Liver (tissue), 9 donors: Measurements from ENCODE around the gene OMP. TPM values are rescaled to one million over a fixed set of nuclear protein-coding genes. Genes with fewer than 3 reads are reported as not detected.

Experiments used
- DNase-seq: peaks from one replicate; pipeline ENCODE4 v3.0.0-alpha.2; 2017; ENCODE audit warnings: low spot score
- H3K27ac ChIP-seq, 2 donors: one replicate each; pipeline ENCODE4 v1.7.0; 2013; ENCODE audit warnings: inconsistent platforms in 2 of 2, low read length in 2 of 2, control low read depth in 1 of 2, low read depth in 1 of 2, mild to moderate bottlenecking in 1 of 2
- H3K27me3 ChIP-seq, 4 donors: one replicate each; pipeline versions ENCODE4 v1.6.1 to v1.7.0; 2013; ENCODE audit warnings: low read length in 3 of 4, inconsistent platforms in 1 of 4, mild to moderate bottlenecking in 1 of 4, moderate library complexity in 1 of 4; ENCODE audit not compliant: control insufficient read depth in 4 of 4, insufficient read depth in 4 of 4
- H3K36me3 ChIP-seq, 4 donors: one replicate each; pipeline versions ENCODE4 v1.6.1 to v1.7.0; 2013; ENCODE audit warnings: low read length in 3 of 4, mild to moderate bottlenecking in 3 of 4, low read depth in 1 of 4, moderate library complexity in 1 of 4; ENCODE audit not compliant: control insufficient read depth in 4 of 4, insufficient read depth in 3 of 4
- H3K4me1 ChIP-seq, 4 donors: one replicate each; pipeline versions ENCODE4 v1.6.1 to v1.7.0; 2013; ENCODE audit warnings: low read length in 3 of 4, mild to moderate bottlenecking in 3 of 4, moderate library complexity in 1 of 4; ENCODE audit not compliant: control insufficient read depth in 4 of 4, insufficient read depth in 4 of 4
- H3K4me3 ChIP-seq, 3 donors: one replicate each; pipeline versions ENCODE4 v1.6.1 to v1.7.0; 2013; ENCODE audit warnings: low read length in 3 of 3, control low read depth in 1 of 3, low read depth in 1 of 3, mild to moderate bottlenecking in 1 of 3
- H3K9ac ChIP-seq, 2 donors: one replicate each; pipeline ENCODE4 v1.7.0; 2013; ENCODE audit warnings: low read length in 2 of 2, mild to moderate bottlenecking in 2 of 2, moderate library complexity in 2 of 2, control low read depth in 1 of 2, low read depth in 1 of 2
- H3K9me3 ChIP-seq, 4 donors: one replicate each; pipeline versions ENCODE4 v1.6.1 to v1.7.0; 2013; ENCODE audit warnings: low read length in 3 of 4; ENCODE audit not compliant: control insufficient read depth in 4 of 4
- ATF3 ChIP-seq: IDR thresholded peaks from 2 replicates; pipeline ENCODE4 v1.6.1; 2016; ENCODE audit warnings: antibody characterized with exemption
- EGR1 ChIP-seq, 2 donors: IDR thresholded peaks; 2 replicates each; pipeline ENCODE4 v1.6.1; 2016 to 2018; ENCODE audit warnings: antibody characterized with exemption in 2 of 2, low read depth in 2 of 2
- FOXA1 ChIP-seq: IDR thresholded peaks from 2 replicates; pipeline ENCODE4 v1.6.1; 2016; ENCODE audit warnings: antibody characterized with exemption
- FOXA2 ChIP-seq: IDR thresholded peaks from 2 replicates; pipeline ENCODE4 v1.6.1; 2016; ENCODE audit warnings: antibody characterized with exemption
- GABPA ChIP-seq, 2 donors: IDR thresholded peaks in 1 of 2; conservative IDR thresholded peaks in 1 of 2; 2 replicates each; pipeline ENCODE4 v1.6.1; 2016; ENCODE audit warnings: antibody characterized with exemption in 2 of 2, mild to moderate bottlenecking in 1 of 2, moderate library complexity in 1 of 2
- HNF4A ChIP-seq, 2 donors: conservative IDR thresholded peaks; 2 replicates each; pipeline ENCODE4 v1.6.1; 2016; ENCODE audit warnings: antibody characterized with exemption in 2 of 2, mild to moderate bottlenecking in 2 of 2
- JUND ChIP-seq, 2 donors: IDR thresholded peaks; 2 replicates each; pipeline ENCODE4 v1.6.1; 2016; ENCODE audit warnings: antibody characterized with exemption in 2 of 2
- MAX ChIP-seq: IDR thresholded peaks from 2 replicates; pipeline ENCODE4 v1.6.1; 2016; ENCODE audit warnings: antibody characterized with exemption
- NR2F2 ChIP-seq: IDR thresholded peaks from 2 replicates; pipeline ENCODE4 v1.6.1; 2016; ENCODE audit warnings: antibody characterized with exemption
- RAD21 ChIP-seq, 2 donors: IDR thresholded peaks; 2 replicates each; pipeline ENCODE4 v1.6.1; 2016; ENCODE audit warnings: antibody characterized with exemption in 2 of 2, mild to moderate bottlenecking in 2 of 2
- REST ChIP-seq: IDR thresholded peaks from 2 replicates; pipeline ENCODE4 v1.6.1; 2016; ENCODE audit warnings: antibody characterized with exemption, mild to moderate bottlenecking
- YY1 ChIP-seq: IDR thresholded peaks from 2 replicates; pipeline ENCODE4 v1.6.1; 2016; ENCODE audit warnings: antibody characterized with exemption, mild to moderate bottlenecking
- ZBTB33 ChIP-seq: IDR thresholded peaks from 2 replicates; pipeline ENCODE4 v1.6.1; 2016; ENCODE audit warnings: antibody characterized with exemption
- WGBS: extraction: QIAGEN DNeasy Blood & Tissue Kit; methylation state at CpG from one replicate; pipeline ENCODE4 v1.1.7; 2013; 5-methylcytosine and 5-hydroxymethylcytosine counted together
- polyA plus RNA-seq, 2 donors: library from polyadenylated mRNA; stranded (reverse) in 1 of 2; unstranded in 1 of 2; fragments of 200-250 nt in 1 of 2; fragments of >200 nt in 1 of 2; fragmentation: Nextera tagmentation in 1 of 2; extraction: Ambion mirVana in 1 of 2; gene quantifications; one replicate each; pipeline versions ENCODE4 v1.2.1 to v1.2.3, GENCODE V29; 2013 to 2015
- total RNA-seq, 2 donors: library from RNA; depleted of rRNA; stranded (reverse); fragments of >200 nt; gene quantifications; one replicate each; pipeline ENCODE4 v1.2.3, GENCODE V29; 2014
- TF ChIP-seq, protein P1 (sequence below): fragments of 150-350 bp; IDR thresholded peaks from 2 replicates; pipeline ENCODE4 v1.5.1; 2017; ENCODE audit warnings: improper control_type of control experiment, low read depth, low read length; ENCODE audit not compliant: missing input control
- donor health status: healthy.
- donor health status: healthy.
- donor health status: healthy.
- donor health status: healthy.
- donor health status: healthy.

The OMP gene
- total and polyA plus RNA-seq, 4 donors: 0.24 to 0.75 (median 0.65) TPM; not detected in 1

GRCh38 chr11:77067861-77068443 lies 34.7 kb upstream of the OMP start:
- Histone ChIP-seq H3K36me3 (no peaks in the 10 kb centered on the region), H3K27me3 (no peaks in the 10 kb centered on the region), H3K4me1 (peaks cover 13 to 80% (median 64%) of the 10 kb centered on the region in 4 donors), H3K27ac (no peak overlapping the region), H3K9me3 (no peaks in the 10 kb centered on the region), H3K9ac (peak overlapping the region; percentile 33 to 76), H3K4me3 (peak overlapping the region; percentile 55 to 84 (median 64))
- 41% methylated on average over 8 of the region's 8 CpGs for WGBS
- DNase-seq: no peak
- no peak for TF ChIP-seq YY1
- no peak for TF ChIP-seq EGR1 (IDR thresholded peaks at IDR 0.05; ENCODE audit: low read depth in 2 of 2)
- no peak for TF ChIP-seq ZBTB33
- no peak for TF ChIP-seq NR2F2
- TF ChIP-seq, protein P1, sequence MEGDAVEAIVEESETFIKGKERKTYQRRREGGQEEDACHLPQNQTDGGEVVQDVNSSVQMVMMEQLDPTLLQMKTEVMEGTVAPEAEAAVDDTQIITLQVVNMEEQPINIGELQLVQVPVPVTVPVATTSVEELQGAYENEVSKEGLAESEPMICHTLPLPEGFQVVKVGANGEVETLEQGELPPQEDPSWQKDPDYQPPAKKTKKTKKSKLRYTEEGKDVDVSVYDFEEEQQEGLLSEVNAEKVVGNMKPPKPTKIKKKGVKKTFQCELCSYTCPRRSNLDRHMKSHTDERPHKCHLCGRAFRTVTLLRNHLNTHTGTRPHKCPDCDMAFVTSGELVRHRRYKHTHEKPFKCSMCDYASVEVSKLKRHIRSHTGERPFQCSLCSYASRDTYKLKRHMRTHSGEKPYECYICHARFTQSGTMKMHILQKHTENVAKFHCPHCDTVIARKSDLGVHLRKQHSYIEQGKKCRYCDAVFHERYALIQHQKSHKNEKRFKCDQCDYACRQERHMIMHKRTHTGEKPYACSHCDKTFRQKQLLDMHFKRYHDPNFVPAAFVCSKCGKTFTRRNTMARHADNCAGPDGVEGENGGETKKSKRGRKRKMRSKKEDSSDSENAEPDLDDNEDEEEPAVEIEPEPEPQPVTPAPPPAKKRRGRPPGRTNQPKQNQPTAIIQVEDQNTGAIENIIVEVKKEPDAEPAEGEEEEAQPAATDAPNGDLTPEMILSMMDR: no peak
- no peak for TF ChIP-seq RAD21 (IDR thresholded peaks at IDR 0.05)
- peak; percentile 12 to 32 for TF ChIP-seq HNF4A (conservative IDR thresholded peaks at IDR 0.05)
- no peak for TF ChIP-seq FOXA2

DNA sequence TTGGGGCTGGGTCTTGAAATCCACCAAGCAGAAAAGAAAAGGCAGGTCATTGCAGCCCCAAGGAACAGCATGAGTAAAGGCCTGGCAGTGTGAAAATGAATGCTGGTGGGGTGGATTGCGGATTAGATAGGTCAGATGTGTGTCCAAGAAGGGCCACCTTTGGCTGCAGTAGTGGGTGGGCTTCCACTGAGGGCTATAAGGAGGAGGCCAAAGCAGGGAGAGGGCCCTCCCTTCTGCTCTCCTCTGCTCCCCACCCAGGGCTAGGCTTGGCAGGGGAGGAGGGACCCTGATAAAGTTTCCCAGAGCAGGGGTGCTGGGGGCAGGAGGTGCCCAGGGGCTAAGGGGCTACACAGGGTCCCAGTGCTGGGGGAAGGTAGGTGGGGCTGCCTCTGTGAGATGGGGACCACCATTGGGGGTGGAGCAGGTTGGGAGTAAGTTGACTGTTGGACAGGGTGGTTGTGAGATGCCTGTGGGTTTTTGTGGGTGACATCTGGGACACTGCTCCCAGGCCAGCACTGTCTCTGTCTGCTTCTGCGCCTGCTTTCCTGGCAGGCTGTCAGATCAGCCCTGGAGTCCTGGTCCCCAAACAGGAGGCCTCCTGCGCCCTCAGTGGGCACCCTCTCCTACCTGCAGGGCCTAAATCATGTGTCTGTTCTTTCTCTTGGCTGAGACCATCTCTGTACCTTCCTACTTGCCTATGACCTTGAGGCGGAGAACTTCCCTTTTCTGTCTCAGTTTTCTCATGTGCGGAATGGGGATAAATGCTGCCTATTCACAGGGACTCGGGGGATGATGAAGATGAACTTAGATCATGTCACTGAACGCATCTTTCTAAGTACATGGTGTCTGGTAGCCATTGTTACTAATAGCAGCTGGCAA lies 33.9 kb upstream of the OMP start:
- H3K27me3 ChIP-seq: no peaks in the 10 kb centered on the region
- DNase-seq: no peak
- H3K4me1 ChIP-seq: peaks cover 13 to 83% (median 66%) of the 10 kb centered on the region in 4 donors

More for the DNA sequence above, 33.9 kb upstream of the OMP start:
- H3K9me3 ChIP-seq: no peaks in the 10 kb centered on the region
- no peaks in the 10 kb centered on the region for H3K36me3 ChIP-seq
- peak overlapping the region in 1 of 3 donors; percentile 24 for H3K4me3 ChIP-seq
- 79% methylated on average over 7 of the region's 7 CpGs for WGBS
- H3K9ac ChIP-seq: peak overlapping the region in 1 of 2 donors; percentile 76
- no peak overlapping the region for H3K27ac ChIP-seq
- TF ChIP-seq ATF3: no peak
- no peak for TF ChIP-seq REST
- no peak for TF ChIP-seq MAX
- no peak for TF ChIP-seq JUND (IDR thresholded peaks at IDR 0.05)
- TF ChIP-seq GABPA (IDR thresholded peaks at IDR 0.05 in 1 of 2, conservative IDR thresholded peaks at IDR 0.05 in 1 of 2): no peak
- TF ChIP-seq FOXA1: no peak
- TF ChIP-seq FOXA2: no peak
